Nephron (organoid): ENCODE measurements around the gene SNAPC2.

Experiments
- H3K27ac Mint-ChIP-seq, 3 experiments: 2 replicates each; pipeline ENCODE4 v1.8.0; 2020; ENCODE audit warnings: mixed read lengths in 3 of 3, mild to moderate bottlenecking in 2 of 3, moderate library complexity in 1 of 3
- H3K27me3 Mint-ChIP-seq: 2 replicates; pipeline ENCODE4 v1.8.0; 2021; ENCODE audit warnings: low read depth, mild to moderate bottlenecking, moderate library complexity, mixed read lengths
- H3K36me3 Mint-ChIP-seq: 2 replicates; pipeline ENCODE4 v1.8.0; 2020; ENCODE audit warnings: low read depth, mixed read lengths
- H3K4me1 Mint-ChIP-seq: 2 replicates; pipeline ENCODE4 v1.8.0; 2020; ENCODE audit warnings: mixed read lengths
- H3K4me3 Mint-ChIP-seq, 3 experiments: 2 replicates each; pipeline ENCODE4 v1.8.0; 2020; ENCODE audit warnings: mild to moderate bottlenecking in 3 of 3, mixed read lengths in 3 of 3, moderate library complexity in 2 of 3
- H3K9me3 Mint-ChIP-seq: 2 replicates; pipeline ENCODE4 v1.8.0; 2020; ENCODE audit warnings: mixed read lengths
- TF ChIP-seq, protein P1 (sequence below), 3 experiments: fragments of 200-600 bp; sonication (generic); IDR thresholded peaks; one replicate each; pipeline ENCODE4 v1.5.0; 2021; ENCODE audit warnings: antibody characterized with exemption in 3 of 3; ENCODE audit not compliant: unreplicated experiment in 3 of 3

Gene SNAPC2

GRCh38 chr19:7919610-7920518 lies at the start of gene SNAPC2:
SNAPC2 (plus strand) TSS chr19:7920338; CDS start chr19:7920367, 29 bp downstream.
- TF ChIP-seq, protein P1, sequence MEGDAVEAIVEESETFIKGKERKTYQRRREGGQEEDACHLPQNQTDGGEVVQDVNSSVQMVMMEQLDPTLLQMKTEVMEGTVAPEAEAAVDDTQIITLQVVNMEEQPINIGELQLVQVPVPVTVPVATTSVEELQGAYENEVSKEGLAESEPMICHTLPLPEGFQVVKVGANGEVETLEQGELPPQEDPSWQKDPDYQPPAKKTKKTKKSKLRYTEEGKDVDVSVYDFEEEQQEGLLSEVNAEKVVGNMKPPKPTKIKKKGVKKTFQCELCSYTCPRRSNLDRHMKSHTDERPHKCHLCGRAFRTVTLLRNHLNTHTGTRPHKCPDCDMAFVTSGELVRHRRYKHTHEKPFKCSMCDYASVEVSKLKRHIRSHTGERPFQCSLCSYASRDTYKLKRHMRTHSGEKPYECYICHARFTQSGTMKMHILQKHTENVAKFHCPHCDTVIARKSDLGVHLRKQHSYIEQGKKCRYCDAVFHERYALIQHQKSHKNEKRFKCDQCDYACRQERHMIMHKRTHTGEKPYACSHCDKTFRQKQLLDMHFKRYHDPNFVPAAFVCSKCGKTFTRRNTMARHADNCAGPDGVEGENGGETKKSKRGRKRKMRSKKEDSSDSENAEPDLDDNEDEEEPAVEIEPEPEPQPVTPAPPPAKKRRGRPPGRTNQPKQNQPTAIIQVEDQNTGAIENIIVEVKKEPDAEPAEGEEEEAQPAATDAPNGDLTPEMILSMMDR (IDR thresholded peaks at IDR 0.05; ENCODE audit: unreplicated experiment in 3 of 3): no peak
- peaks cover 44% of the 10 kb centered on the region for H3K27me3 Mint-ChIP-seq

DNA sequence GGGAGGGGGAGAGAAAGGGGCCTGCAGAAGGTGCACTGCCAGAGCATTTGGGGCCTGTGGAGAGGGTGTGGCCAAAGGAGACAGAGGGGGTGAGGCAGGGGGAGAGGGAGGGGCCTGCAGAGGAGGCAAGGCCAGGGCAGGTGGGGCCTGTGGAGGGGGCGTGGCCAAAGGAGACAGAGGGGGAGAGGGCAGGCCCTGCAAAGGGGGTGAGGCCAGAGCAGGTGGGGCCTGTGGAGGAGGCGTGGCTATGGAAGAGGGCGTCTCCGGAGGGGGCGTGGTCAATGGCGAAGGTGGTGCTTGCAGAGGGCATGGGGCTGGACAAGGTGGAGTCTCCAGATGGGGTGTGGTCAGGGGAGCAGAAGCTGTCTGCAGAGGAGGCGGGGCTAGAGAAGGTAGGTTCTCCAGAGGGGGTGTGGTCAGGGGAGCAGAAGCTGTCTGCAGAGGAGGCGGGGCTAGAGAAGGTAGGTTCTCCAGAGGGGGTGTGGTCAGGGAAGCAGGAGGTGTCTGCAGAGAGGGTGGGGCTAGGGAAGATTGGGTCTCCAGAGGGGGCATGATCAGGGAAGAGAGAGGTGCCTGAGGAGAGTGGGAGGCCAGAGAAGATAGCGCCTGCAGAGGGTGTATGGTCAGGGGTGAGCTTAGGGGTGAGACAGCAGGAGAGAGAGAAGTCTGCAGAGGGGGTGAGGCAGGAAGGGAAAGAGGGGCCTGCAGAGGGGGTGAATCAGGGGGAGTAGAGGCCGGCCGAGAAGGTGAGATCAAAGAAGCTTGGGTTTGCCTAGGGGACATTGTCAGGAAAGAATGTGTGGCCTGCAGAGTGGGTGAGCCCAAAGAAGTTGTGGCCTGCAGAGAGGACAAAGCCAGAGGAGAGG lies 49.3 kb upstream of the SNAPC2 start:
- H3K36me3 Mint-ChIP-seq: no peaks in the 10 kb centered on the region
- peak overlapping the region; percentile 80 to 84 (median 80) for H3K4me3 Mint-ChIP-seq
- peaks cover 12% of the 10 kb centered on the region for H3K4me1 Mint-ChIP-seq
- TF ChIP-seq, protein P1 (IDR thresholded peaks at IDR 0.05; ENCODE audit: unreplicated experiment in 3 of 3): no peak
- H3K9me3 Mint-ChIP-seq: no peaks in the 10 kb centered on the region
- H3K27ac Mint-ChIP-seq: peak overlapping the region; percentile 91 to 99 (median 98)
- H3K27me3 Mint-ChIP-seq: peaks cover 59% of the 10 kb centered on the region

More at GRCh38 chr19:7919610-7920518, at the start of gene SNAPC2:
- H3K4me1 Mint-ChIP-seq: peaks cover 20% of the 10 kb centered on the region
- peak within 1 kb of the TSS; percentile 89 to 94 (median 93) for H3K27ac Mint-ChIP-seq
- H3K36me3 Mint-ChIP-seq: no peaks in the 10 kb centered on the region
- peak within 1 kb of the TSS; percentile 83 to 90 (median 90) for H3K4me3 Mint-ChIP-seq
- no peaks in the 10 kb centered on the region for H3K9me3 Mint-ChIP-seq

DNA sequence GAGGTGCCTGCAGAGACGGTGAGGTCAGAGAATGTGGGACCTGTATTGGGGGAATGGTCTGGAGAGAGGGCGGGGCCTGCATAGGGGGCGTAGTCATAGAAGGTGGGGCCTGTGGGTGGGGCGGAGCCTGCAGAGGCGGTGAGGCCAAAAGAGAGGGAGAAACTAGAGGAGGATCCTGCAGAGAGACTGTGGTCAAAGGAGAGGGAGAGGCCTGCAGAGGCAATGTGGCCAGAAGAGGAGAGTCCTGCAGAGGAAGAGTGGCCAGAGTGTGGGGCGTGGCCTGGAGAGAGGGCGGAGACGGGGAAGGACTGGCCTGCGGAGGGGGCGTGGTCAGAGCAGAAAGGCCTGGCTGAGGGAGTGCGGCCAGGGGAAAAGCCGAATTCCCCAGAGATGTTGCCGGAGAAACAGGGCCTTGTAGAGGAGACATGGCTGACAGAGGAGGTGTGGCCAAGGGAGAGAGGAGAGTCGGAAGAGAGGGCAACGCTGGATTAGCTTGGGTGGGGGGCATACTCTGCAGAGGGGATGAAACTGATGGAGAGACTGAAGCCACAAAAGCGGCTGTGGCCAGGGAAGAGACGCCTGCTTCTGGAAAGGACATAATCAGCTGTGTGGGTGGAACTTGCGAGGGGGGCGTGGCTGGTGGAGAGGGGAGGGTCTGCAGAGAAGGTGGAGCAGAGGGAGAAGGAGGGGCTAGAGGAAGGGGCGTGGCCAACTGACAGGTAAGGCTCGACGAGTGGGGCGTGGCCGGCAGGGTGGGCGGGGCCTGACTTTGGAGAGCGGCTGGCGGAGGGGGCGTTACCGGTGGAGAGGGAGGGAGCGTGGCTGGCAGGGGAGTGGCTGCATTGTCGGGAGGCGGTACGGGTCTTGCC lies 48.5 kb upstream of the SNAPC2 start:
- Mint-ChIP-seq H3K4me1 (peaks cover 12% of the 10 kb centered on the region), H3K27ac (peak overlapping the region; percentile 91 to 99 (median 98)), H3K27me3 (peaks cover 58% of the 10 kb centered on the region), H3K36me3 (no peaks in the 10 kb centered on the region), H3K4me3 (peak overlapping the region; percentile 80 to 84 (median 80)), H3K9me3 (no peaks in the 10 kb centered on the region)
- TF ChIP-seq, protein P1 (IDR thresholded peaks at IDR 0.05; ENCODE audit: unreplicated experiment in 3 of 3): no peak

- H3K9me3 Mint-ChIP-seq: no peaks in the 10 kb centered on the region
- H3K4me1 Mint-ChIP-seq: peaks cover 16% of the 10 kb centered on the region
- TF ChIP-seq, protein P1 (IDR thresholded peaks at IDR 0.05; ENCODE audit: unreplicated experiment in 3 of 3): no peak
- H3K27me3 Mint-ChIP-seq: peaks cover 51% of the 10 kb centered on the region
- peak overlapping the region; percentile 80 to 84 (median 80) for H3K4me3 Mint-ChIP-seq
- peak overlapping the region; percentile 91 to 99 (median 98) for H3K27ac Mint-ChIP-seq
- no peaks in the 10 kb centered on the region for H3K36me3 Mint-ChIP-seq
These were observed 47.6 kb upstream of the SNAPC2 start for GRCh38 chr19:7872306-7873204.
